Activated T-helper 1 cell treated with anti-CD3 and anti-CD28 coated beads, Interleukin-2, amount 50 U/mL, for 16 hours (primary cell): Measurements from ENCODE around the gene DAGLA.

Experiments used
- DNase-seq, 2 donors: peaks; one replicate each; pipeline ENCODE4 v3.0.0-alpha.2; 2020; ENCODE audit warnings: low read depth in 1 of 2, low spot score in 1 of 2

DAGLA gene

GRCh38 chr11:61762798-61763197 lies 82.6 kb downstream of the DAGLA start:
- no peak for DNase-seq

GRCh38 chr11:61763930-61764605 lies 83.9 kb downstream of the DAGLA start:
- no peak for DNase-seq

GRCh38 chr11:61764606-61765260 lies 84.5 kb downstream of the DAGLA start:
- no peak for DNase-seq

GRCh38 chr11:61765550-61766253 lies 85.5 kb downstream of the DAGLA start:
- no peak for DNase-seq

- DNase-seq: no peak
Measured at GRCh38 chr11:61766353-61766841, 86.2 kb downstream of the DAGLA start.

- no peak for DNase-seq
Measured at GRCh38 chr11:61768376-61769076, 88.3 kb downstream of the DAGLA start.

- DNase-seq: no peak
Measured at GRCh38 chr11:61769169-61769920, 89.2 kb downstream of the DAGLA start.

- DNase-seq: no peak
Measured at GRCh38 chr11:61769946-61770683, 89.9 kb downstream of the DAGLA start.

- DNase-seq: no peak
Measured at GRCh38 chr11:61771195-61771894, 91.2 kb downstream of the DAGLA start.

- DNase-seq: no peak
Measured at GRCh38 chr11:61771985-61772455, 91.8 kb downstream of the DAGLA start.

GRCh38 chr11:61773356-61773755 lies 93.2 kb downstream of the DAGLA start:
- DNase-seq: no peak

GRCh38 chr11:61773809-61774208 lies 93.6 kb downstream of the DAGLA start:
- no peak for DNase-seq

GRCh38 chr11:61774411-61774810 lies 94.2 kb downstream of the DAGLA start:
- DNase-seq: no peak

- DNase-seq: no peak
Measured at GRCh38 chr11:61775106-61775505, 94.9 kb downstream of the DAGLA start.

GRCh38 chr11:61775606-61776554 lies 95.7 kb downstream of the DAGLA start:
- no peak for DNase-seq

- peak in 1 of 2 donors; percentile 34 for DNase-seq
Measured at GRCh38 chr11:61776561-61777075, 96.4 kb downstream of the DAGLA start.

- DNase-seq: peak; percentile 38 to 44
Measured at GRCh38 chr11:61777234-61778090, 97.3 kb downstream of the DAGLA start.
